BLaER1 treated with 17β-estradiol and CSF1 and Interleukin-3, amounts not matched to agents 10 nM and 100 nM (cell line): ENCODE results near the gene ZDHHC11.

Experiments
- H3K27ac ChIP-seq, 11 experiments: shearing (Covaris generic); formaldehyde crosslinking; 2 replicates each; pipeline ENCODE4 v1.8.1; 2022
- H3K27me3 ChIP-seq, 11 experiments: shearing (Covaris generic); formaldehyde crosslinking; 2 replicates each; pipeline ENCODE4 v1.8.1; 2022
- H3K36me3 ChIP-seq, 11 experiments: shearing (Covaris generic); formaldehyde crosslinking; 2 replicates each; pipeline ENCODE4 v1.8.1; 2022
- H3K4me1 ChIP-seq, 10 experiments: shearing (Covaris generic); formaldehyde crosslinking; 2 replicates each; pipeline ENCODE4 v1.8.1; 2022
- H3K4me2 ChIP-seq, 11 experiments: shearing (Covaris generic); formaldehyde crosslinking; 2 replicates each; pipeline ENCODE4 v1.8.1; 2022
- H3K4me3 ChIP-seq, 10 experiments: shearing (Covaris generic); formaldehyde crosslinking; 2 replicates each; pipeline ENCODE4 v1.8.1; 2022
- H3K9ac ChIP-seq, 11 experiments: shearing (Covaris generic); formaldehyde crosslinking; 2 replicates each; pipeline ENCODE4 v1.8.1; 2022
- H3K9me3 ChIP-seq, 11 experiments: shearing (Covaris generic); formaldehyde crosslinking; replicated peaks in 1 of 11; 2 replicates each; pipeline ENCODE4 v1.8.1; 2022
- H4K20me1 ChIP-seq, 11 experiments: shearing (Covaris generic); formaldehyde crosslinking; 2 replicates each; pipeline ENCODE4 v1.8.1; 2022
- Cebpa-rat ChIP-seq, 11 experiments: shearing (Covaris generic); IDR thresholded peaks; 2 replicates each; pipeline ENCODE4 v1.8.1; 2022

Gene ZDHHC11

DNA sequence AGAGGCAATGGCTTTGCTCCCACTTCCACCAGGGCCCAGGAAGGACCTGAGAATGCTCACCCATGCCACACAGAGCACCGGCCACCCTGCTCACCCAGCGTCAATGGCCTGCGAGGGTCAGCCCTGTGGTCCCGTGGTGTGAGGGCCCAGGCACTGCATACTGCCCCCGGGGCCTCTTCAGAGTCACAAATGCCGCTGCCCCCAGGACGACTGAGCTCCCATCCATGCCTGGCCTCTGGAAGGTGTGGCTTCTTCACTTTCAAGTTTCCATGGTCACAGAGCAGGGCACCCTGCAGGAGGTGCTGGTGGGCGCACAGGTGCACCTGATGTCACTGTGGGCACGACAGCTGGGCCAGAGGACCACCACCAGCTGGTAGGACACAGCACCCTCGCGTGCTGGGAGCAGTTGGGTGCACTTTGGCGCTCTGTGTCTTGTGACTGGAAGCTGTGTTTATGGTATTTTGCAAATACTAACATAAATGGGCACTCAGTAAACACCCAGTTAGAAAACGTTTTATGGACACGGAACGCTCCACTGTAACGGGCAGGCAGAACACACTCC lies 12.5 kb upstream of the ZDHHC11 start:
- H3K9ac ChIP-seq = peak overlapping the region in 6 of 11 experiments; percentile 5 to 67 (median 46); a peak in 8 of 22 replicates
- peaks cover 52 to 91% (median 59%) of the 10 kb centered on the region in 11 experiments for H3K36me3 ChIP-seq
- H3K4me2 ChIP-seq = peak overlapping the region; percentile 43 to 94 (median 79)

DNA sequence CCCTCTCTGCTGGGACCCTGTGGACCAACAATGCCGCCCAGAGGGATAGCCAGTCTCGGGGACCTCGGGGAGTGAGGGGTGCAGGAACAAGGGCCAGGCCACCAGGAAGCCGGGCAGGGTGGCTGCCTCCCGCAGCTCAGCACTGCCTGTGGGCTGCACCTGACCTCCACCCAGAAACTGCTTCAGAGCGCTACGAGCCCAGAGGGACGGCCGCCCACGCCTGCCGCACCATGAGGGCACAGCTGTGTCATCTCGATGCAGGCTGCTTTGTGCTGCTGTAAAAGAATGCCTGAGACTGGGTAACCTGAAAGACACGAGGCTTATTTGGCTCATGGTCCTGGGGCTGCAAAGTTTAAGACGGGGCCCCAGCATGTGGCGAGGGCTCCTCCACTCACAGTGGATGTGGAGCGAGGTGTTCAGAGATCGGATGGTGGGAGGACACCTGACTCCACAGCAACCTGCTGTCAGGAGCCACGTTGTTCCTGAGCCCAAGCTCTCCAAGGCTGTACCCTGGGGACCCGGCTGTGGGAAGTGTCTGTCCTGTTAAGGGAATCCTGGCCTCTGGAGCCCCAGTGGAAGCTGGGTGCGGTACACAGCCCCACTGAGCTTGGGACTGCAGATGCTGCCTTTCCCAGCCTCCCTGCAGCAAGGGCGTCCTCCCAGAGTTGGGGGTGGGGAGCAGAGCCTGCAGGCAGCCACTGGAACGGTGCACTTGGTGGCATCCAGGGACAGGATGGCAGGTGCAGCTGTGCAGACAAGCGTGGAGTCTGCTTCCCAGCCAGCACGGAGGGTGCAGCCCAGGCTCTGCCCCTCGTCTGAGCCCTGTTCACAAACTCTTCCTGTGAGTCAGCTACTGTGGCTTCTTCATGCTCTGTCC lies 11.8 kb upstream of the ZDHHC11 start:
- H3K9ac ChIP-seq = peak overlapping the region in 6 of 11 experiments; percentile 11 to 67 (median 46); a peak in 8 of 22 replicates
- peaks cover 22 to 100% (median 93%) of the 10 kb centered on the region in 11 experiments; a peak in 21 of 22 replicates for H4K20me1 ChIP-seq
- H3K4me3 ChIP-seq = peak overlapping the region in 3 of 10 experiments; percentile 1 to 31 (median 28); a peak in 3 of 20 replicates
- H3K9me3 ChIP-seq = no peaks in the 10 kb centered on the region
- H3K4me1 ChIP-seq = peaks cover 25 to 50% (median 39%) of the 10 kb centered on the region in 10 experiments
- H3K27ac ChIP-seq = peak overlapping the region in 4 of 11 experiments; percentile 23 to 53 (median 36); a peak in 6 of 22 replicates
- H3K4me2 ChIP-seq = peak overlapping the region; percentile 43 to 94 (median 79)
- TF ChIP-seq Cebpa-rat (IDR thresholded peaks at IDR 0.05) = no peak
- H3K27me3 ChIP-seq = no peaks in the 10 kb centered on the region
- peaks cover 45 to 84% (median 52%) of the 10 kb centered on the region in 11 experiments for H3K36me3 ChIP-seq

More for the DNA sequence above, 12.5 kb upstream of the ZDHHC11 start:
- H3K9me3 ChIP-seq = no peaks in the 10 kb centered on the region
- no peaks in the 10 kb centered on the region for H3K27me3 ChIP-seq
- H3K4me3 ChIP-seq = peak overlapping the region in 2 of 10 experiments; percentile 28 to 31; a peak in 3 of 20 replicates
- peaks cover 22 to 100% (median 95%) of the 10 kb centered on the region in 11 experiments; a peak in 21 of 22 replicates for H4K20me1 ChIP-seq
- peaks cover 25 to 49% (median 39%) of the 10 kb centered on the region in 10 experiments for H3K4me1 ChIP-seq
- TF ChIP-seq Cebpa-rat (IDR thresholded peaks at IDR 0.05) = no peak
- peak overlapping the region in 3 of 11 experiments; percentile 9 to 53 (median 35); a peak in 5 of 22 replicates for H3K27ac ChIP-seq

DNA sequence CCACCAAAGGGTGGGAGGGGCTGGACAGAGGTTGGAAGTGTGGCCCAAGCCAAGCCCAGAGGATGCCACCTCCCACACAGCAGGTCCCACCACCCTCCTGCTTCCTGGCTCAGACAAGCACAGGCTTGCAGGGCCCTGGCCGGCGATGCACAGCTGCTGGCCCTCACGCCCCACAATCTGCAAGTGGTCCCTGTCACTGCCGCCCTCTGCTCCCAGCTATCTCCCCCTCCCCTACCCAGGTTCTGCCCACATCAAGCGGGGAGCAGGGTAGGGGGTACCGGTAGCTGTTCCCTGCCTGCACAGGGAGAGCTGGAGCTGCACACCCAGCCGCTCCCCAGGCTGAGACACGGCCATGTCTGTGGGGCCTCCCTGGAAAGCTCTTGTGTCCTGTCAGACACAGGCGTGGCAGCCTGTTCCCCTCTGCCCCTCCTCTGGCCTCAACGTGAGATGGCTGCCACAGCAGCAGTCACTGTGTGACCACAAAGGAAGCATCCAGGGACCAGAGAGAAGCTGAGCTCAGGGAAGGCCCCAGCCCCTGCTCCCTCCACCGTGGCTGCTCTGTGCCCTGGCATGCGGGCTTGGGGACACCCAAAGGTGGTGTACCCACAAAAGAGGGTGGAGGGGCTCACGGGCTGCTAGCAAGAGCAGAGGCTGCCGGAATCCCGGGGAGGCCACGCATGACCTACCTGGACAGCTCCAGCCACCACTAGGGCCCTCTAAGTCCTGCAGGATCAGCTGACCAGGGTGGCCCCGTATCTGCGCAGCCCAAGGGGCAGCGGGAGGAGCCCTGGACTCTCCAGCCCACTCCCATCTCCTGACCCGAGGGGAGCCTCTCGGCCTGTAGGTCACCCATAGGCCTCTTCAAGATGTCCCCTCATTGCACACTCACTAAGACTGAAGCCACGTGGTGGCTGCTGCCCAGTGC lies 10.9 kb upstream of the ZDHHC11 start:
- H3K36me3 ChIP-seq = peaks cover 36 to 75% (median 43%) of the 10 kb centered on the region in 11 experiments
- 0 out of 20 replicates have a peak overlapping the region, but pooled peaks of 1 of the 10 experiments have one; percentile 1 for H3K4me3 ChIP-seq
- peak overlapping the region; percentile 43 to 94 (median 79) for H3K4me2 ChIP-seq
- peaks cover 22 to 100% (median 89%) of the 10 kb centered on the region in 11 experiments; a peak in 21 of 22 replicates for H4K20me1 ChIP-seq
- TF ChIP-seq Cebpa-rat (IDR thresholded peaks at IDR 0.05) = no peak
- H3K9ac ChIP-seq = peak overlapping the region in 5 of 11 experiments; percentile 9 to 44 (median 24); a peak in 2 of 22 replicates
- no peaks in the 10 kb centered on the region for H3K9me3 ChIP-seq
- H3K27me3 ChIP-seq = no peaks in the 10 kb centered on the region
- H3K4me1 ChIP-seq = peaks cover 25 to 59% (median 39%) of the 10 kb centered on the region in 10 experiments
- peak overlapping the region in 4 of 11 experiments; percentile 18 to 47 (median 28); a peak in 4 of 22 replicates for H3K27ac ChIP-seq

DNA sequence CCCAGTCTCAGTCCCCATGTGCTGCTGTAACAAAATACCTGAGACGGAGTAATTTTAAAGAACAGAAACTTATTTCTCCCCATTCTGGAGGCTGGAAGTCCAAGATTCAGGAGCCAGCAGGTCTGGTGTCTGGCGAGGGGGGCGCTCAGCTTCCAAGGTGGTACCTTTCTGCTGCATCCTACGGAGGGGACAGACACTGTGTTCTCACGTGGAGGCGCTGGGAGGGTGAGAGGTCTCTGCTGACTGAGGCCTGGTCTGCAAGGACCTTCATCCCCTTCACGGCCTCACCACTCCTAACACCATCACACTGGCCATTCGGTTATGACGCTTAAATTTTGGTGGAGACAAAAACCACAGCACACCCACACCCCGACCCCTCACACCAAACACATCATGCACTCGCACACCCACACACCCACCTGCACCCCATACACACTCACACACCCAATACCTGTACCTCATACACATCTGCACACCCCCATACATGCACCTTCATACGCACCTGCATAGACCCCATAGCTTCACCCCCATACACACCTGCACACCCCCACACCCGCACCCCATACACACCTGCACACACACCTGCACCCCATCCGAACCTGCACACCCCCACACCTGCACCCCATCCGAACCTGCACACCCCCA lies 9.8 kb upstream of the ZDHHC11 start:
- Histone ChIP-seq H3K4me2 (no peak overlapping the region), H3K4me3 (no peak overlapping the region), H3K9me3 (no peaks in the 10 kb centered on the region), H3K9ac (no peak overlapping the region), H4K20me1 (peaks cover 22 to 99% (median 82%) of the 10 kb centered on the region in 11 experiments; a peak in 21 of 22 replicates), H3K4me1 (peaks cover 25 to 59% (median 39%) of the 10 kb centered on the region in 10 experiments), H3K27ac (no peak overlapping the region), H3K27me3 (no peaks in the 10 kb centered on the region), H3K36me3 (peaks cover 25 to 64% (median 32%) of the 10 kb centered on the region in 11 experiments)
- TF ChIP-seq Cebpa-rat (IDR thresholded peaks at IDR 0.05) = no peak

DNA sequence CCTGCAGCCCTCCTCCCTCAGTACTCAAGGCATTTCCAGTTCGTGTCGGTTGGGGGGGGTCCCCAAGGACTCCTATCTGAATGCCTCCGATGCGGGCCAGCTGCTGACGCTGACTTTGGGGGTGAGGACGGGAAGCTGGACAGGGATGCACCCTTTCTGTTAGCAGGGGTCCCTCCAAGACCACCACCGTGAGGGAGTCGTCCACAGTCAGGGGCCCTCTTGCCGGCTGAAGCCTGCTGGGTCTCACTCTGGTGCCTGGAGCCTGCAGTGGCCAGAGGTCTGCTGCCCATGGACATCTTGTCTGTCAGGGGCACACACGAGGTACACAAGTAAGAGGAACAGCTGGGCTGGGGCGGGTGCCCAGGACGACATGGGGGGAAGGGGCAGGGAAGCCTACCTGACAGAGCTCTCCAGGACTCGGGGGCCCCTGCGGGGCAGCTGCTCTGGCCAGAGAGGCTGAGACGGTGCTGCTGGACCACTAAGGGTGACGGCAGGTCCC lies 9.1 kb upstream of the ZDHHC11 start:
- Histone ChIP-seq H3K36me3 (peaks cover 17 to 56% (median 24%) of the 10 kb centered on the region in 11 experiments), H3K9ac (no peak overlapping the region), H3K27ac (no peak overlapping the region)

DNA sequence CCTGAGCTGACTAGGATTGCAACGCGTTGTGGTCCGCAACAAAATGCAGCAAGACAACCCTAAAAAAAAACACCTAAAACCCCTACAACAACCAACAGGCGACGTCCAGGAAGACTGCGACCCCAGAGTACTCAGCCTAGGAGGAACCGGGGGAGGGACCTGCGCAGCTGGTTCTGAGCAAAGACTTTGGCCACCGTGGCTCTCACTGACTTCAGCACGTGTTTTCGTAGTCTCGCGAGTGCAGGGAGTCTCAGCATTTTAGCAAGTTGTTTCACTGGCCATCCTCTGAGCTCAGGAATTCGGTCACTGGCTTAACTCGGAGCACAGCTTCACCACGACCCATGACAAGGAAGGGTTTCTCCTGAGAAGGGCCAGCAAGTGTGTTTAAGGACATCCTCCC lies 8.6 kb upstream of the ZDHHC11 start:
- H3K4me1 ChIP-seq = peaks cover 25 to 48% (median 34%) of the 10 kb centered on the region in 10 experiments
- TF ChIP-seq Cebpa-rat (IDR thresholded peaks at IDR 0.05) = no peak
- H3K4me3 ChIP-seq = no peak overlapping the region
- H3K36me3 ChIP-seq = peaks cover 13 to 52% (median 20%) of the 10 kb centered on the region in 11 experiments
- H3K27me3 ChIP-seq = no peaks in the 10 kb centered on the region
- H3K4me2 ChIP-seq = no peak overlapping the region
- no peaks in the 10 kb centered on the region for H3K9me3 ChIP-seq
- H3K27ac ChIP-seq = no peak overlapping the region
- H4K20me1 ChIP-seq = peaks cover 22 to 96% (median 80%) of the 10 kb centered on the region in 11 experiments; a peak in 21 of 22 replicates
- H3K9ac ChIP-seq = no peak overlapping the region

More for the DNA sequence above, 9.1 kb upstream of the ZDHHC11 start:
- Histone ChIP-seq H3K27me3 (no peaks in the 10 kb centered on the region), H4K20me1 (peaks cover 22 to 99% (median 82%) of the 10 kb centered on the region in 11 experiments; a peak in 21 of 22 replicates), H3K9me3 (no peaks in the 10 kb centered on the region), H3K4me1 (peaks cover 25 to 52% (median 37%) of the 10 kb centered on the region in 10 experiments), H3K4me3 (no peak overlapping the region), H3K4me2 (no peak overlapping the region)
- no peak for TF ChIP-seq Cebpa-rat (IDR thresholded peaks at IDR 0.05)

DNA sequence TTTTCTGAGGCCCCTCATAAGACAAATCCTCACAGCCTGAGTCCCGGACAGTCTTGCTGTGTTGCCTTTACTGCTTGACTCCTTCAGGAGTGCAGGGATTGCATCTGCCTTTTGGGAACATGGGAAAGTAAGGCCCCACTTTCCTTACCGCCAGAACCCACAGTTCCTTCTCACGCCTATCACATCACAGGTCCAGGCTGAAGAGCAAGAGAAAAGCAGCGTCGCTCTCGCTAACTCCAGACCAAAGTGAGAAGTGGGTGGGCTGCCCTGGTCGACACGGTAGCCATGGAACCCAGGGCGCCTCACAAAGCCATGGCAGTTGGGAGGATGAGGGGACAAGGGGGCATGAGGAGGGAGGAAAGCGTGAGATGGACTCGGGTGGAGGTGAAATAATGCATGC lies 7.9 kb upstream of the ZDHHC11 start:
- no peak for TF ChIP-seq Cebpa-rat (IDR thresholded peaks at IDR 0.05)
- no peaks in the 10 kb centered on the region for H3K9me3 ChIP-seq
- H3K36me3 ChIP-seq = peaks cover 6 to 45% (median 13%) of the 10 kb centered on the region in 11 experiments; a peak in 21 of 22 replicates
- no peak overlapping the region for H3K4me3 ChIP-seq
- no peaks in the 10 kb centered on the region for H3K27me3 ChIP-seq
- H3K4me1 ChIP-seq = peaks cover 23 to 41% (median 27%) of the 10 kb centered on the region in 10 experiments
- H3K4me2 ChIP-seq = no peak overlapping the region
- peaks cover 18 to 90% (median 74%) of the 10 kb centered on the region in 11 experiments; a peak in 21 of 22 replicates for H4K20me1 ChIP-seq
- no peak overlapping the region for H3K27ac ChIP-seq
- no peak overlapping the region for H3K9ac ChIP-seq
